Measurements from ENCODE around the gene ASXL1.

The ASXL1 gene

DNA sequence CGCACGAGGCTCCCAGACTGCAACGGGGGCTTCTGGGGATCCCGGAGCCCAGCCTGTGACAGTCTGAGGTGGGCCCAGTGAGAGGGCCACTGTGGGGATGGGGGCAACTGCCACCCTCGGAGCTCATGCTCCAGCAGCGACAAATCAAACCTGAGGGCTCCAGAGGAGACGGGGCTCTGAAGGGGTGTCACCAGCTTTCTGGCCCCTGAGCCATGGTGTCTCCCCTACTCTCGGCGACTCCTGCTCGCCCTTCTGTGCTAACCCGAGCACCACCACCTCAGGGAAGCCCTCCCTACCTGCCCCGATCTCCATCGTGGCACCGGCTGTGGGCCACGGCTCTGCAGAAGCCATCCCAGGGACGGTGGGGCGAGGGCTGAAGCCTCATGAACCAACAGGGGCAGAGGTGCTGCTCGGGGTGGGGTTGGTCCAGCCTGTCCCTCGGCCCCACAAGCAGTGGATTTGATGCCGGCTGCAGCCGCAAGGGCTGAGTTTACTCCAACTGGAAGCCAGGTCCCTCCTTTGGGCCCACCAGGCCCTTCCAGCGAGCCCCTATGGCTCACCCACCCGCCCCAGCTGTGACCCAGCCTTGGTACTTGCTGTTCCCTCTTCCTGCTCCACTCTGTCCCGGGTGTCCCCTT lies 102.7 kb downstream of the ASXL1 start:
- no peak overlapping the region for H2AFZ ChIP-seq (ENCODE audit: low read length)
- no peak overlapping the region for H3K4me2 ChIP-seq (ENCODE audit: low read length)
- no peaks in the 10 kb centered on the region for H4K20me1 ChIP-seq (ENCODE audit: insufficient read depth, low read length)
- no peaks in the 10 kb centered on the region for H3K79me2 ChIP-seq (ENCODE audit: insufficient read depth, low read length)
- TF ChIP-seq, protein P1, sequence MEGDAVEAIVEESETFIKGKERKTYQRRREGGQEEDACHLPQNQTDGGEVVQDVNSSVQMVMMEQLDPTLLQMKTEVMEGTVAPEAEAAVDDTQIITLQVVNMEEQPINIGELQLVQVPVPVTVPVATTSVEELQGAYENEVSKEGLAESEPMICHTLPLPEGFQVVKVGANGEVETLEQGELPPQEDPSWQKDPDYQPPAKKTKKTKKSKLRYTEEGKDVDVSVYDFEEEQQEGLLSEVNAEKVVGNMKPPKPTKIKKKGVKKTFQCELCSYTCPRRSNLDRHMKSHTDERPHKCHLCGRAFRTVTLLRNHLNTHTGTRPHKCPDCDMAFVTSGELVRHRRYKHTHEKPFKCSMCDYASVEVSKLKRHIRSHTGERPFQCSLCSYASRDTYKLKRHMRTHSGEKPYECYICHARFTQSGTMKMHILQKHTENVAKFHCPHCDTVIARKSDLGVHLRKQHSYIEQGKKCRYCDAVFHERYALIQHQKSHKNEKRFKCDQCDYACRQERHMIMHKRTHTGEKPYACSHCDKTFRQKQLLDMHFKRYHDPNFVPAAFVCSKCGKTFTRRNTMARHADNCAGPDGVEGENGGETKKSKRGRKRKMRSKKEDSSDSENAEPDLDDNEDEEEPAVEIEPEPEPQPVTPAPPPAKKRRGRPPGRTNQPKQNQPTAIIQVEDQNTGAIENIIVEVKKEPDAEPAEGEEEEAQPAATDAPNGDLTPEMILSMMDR (IDR thresholded peaks at IDR 0.05; ENCODE audit: low read length), result no peak
- no peak for TF ChIP-seq EZH2 (IDR thresholded peaks at IDR 0.05; ENCODE audit: borderline replicate concordance, low read length)
- H3K4me3 ChIP-seq (ENCODE audit: low read depth, low read length, poor library complexity, severe bottlenecking), result no peak overlapping the region
- H3K36me3 ChIP-seq (ENCODE audit: insufficient read depth, low read length), result no peaks in the 10 kb centered on the region
- H3K9me3 ChIP-seq (ENCODE audit: low read length), result no peaks in the 10 kb centered on the region
- H3K4me1 ChIP-seq (ENCODE audit: insufficient read depth, low read length, severe bottlenecking), result peaks cover 7% of the 10 kb centered on the region
- no peaks in the 10 kb centered on the region for H3F3A ChIP-seq (ENCODE audit: insufficient read depth, low read length)
- H3K9ac ChIP-seq (ENCODE audit: low read length), result no peak overlapping the region
- no peaks in the 10 kb centered on the region for H3K27me3 ChIP-seq (ENCODE audit: insufficient read depth, low read length)
- H3K9me2 ChIP-seq (ENCODE audit: low read depth, low read length), result no peaks in the 10 kb centered on the region
- no peak overlapping the region for H3K27ac ChIP-seq (ENCODE audit: low read depth, low read length, poor library complexity, severe bottlenecking)

DNA sequence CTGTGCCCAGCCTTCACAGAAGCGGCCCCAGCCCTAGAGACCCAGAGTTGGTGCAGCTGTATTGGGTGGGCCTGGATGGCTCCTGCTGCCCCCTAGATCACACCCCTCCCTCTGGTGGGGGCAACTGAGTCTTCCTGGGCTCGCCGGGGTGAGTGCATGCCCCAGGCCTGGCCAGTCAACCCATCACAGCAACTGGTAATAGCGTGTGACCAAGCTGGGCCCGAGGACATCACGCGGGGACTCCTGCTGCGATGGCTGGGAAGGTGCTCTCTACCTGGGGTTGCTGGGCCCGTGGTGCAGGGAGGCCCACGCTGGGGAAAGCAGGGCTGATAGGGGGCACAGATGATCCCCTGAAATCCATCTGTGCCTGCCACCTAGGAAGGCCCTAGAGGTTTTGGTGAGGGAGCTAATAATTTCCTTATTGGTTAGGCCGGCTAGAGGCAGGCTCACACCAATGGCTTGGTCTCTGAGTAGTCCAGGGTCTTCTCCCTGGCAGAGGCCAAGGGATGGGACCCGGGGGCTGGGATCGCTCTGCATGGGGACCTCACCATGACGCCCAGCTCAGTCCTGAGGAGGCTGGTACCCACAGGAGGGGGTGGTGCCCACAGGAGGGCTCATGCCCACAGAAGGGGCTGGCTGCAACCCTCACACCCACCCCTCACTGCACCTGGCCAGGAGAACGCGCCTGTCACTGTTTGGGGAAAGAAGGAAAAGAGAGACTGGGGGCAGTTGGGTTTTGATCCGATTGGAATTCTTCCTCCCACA lies 103.9 kb downstream of the ASXL1 start:
- no peaks in the 10 kb centered on the region for H4K20me1 ChIP-seq (ENCODE audit: insufficient read depth, low read length)
- H3K27me3 ChIP-seq (ENCODE audit: insufficient read depth, low read length), result no peaks in the 10 kb centered on the region
- H2AFZ ChIP-seq (ENCODE audit: low read length), result no peak overlapping the region
- H3K79me2 ChIP-seq (ENCODE audit: insufficient read depth, low read length), result no peaks in the 10 kb centered on the region
- TF ChIP-seq, protein P1 (IDR thresholded peaks at IDR 0.05; ENCODE audit: low read length), result no peak
- TF ChIP-seq EZH2 (IDR thresholded peaks at IDR 0.05; ENCODE audit: borderline replicate concordance, low read length), result no peak
- no peaks in the 10 kb centered on the region for H3K4me1 ChIP-seq (ENCODE audit: insufficient read depth, low read length, severe bottlenecking)
- H3K9me3 ChIP-seq (ENCODE audit: low read length), result no peaks in the 10 kb centered on the region
- no peak overlapping the region for H3K4me3 ChIP-seq (ENCODE audit: low read depth, low read length, poor library complexity, severe bottlenecking)
- H3K36me3 ChIP-seq (ENCODE audit: insufficient read depth, low read length), result no peaks in the 10 kb centered on the region
- no peak overlapping the region for H3K4me2 ChIP-seq (ENCODE audit: low read length)
- H3K27ac ChIP-seq (ENCODE audit: low read depth, low read length, poor library complexity, severe bottlenecking), result no peak overlapping the region
- H3K9ac ChIP-seq (ENCODE audit: low read length), result no peak overlapping the region
- no peaks in the 10 kb centered on the region for H3F3A ChIP-seq (ENCODE audit: insufficient read depth, low read length)
- H3K9me2 ChIP-seq (ENCODE audit: low read depth, low read length), result no peaks in the 10 kb centered on the region

DNA sequence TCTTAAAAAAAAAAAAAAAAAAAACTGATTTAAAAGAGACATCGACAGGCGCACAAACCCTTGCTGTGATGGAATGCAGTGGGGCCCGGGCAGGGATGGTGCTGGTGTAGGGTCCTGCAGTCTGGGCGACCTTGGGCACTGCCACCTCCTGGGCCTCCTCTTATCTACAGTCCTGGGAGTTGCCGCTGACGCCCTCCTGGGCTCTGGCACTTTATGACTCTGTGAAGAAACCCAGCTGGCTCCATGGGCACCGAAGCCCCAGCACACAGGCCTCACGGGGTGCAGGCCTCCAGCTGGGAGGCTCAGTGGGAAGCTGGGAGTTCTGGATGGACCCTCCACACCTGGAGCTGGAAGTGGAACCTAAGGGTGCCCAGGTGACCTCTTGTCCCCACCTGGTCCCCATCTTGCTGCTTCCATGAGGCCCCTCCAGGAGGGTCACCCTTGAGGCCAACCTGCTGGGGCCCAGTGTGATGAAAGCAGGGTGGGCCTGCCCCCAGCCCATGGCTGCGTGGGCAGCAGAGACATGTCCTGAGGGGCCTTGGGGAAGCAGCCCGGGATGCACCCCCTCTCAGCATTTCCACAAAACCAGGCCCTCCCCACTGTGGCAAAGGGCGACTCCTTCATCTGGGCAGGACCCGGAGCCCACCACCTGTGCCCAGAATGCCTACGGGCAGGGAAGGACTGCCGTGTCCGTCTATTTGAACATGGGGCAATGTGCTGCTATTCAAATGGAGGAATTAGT lies 104.9 kb downstream of the ASXL1 start:
- Histone ChIP-seq H3K9ac (ENCODE audit: low read length) (no peak overlapping the region), H3K36me3 (ENCODE audit: insufficient read depth, low read length) (no peaks in the 10 kb centered on the region), H4K20me1 (ENCODE audit: insufficient read depth, low read length) (no peaks in the 10 kb centered on the region), H2AFZ (ENCODE audit: low read length) (no peak overlapping the region), H3F3A (ENCODE audit: insufficient read depth, low read length) (no peaks in the 10 kb centered on the region), H3K4me1 (ENCODE audit: insufficient read depth, low read length, severe bottlenecking) (no peaks in the 10 kb centered on the region), H3K9me3 (ENCODE audit: low read length) (no peaks in the 10 kb centered on the region), H3K79me2 (ENCODE audit: insufficient read depth, low read length) (no peaks in the 10 kb centered on the region), H3K4me3 (ENCODE audit: low read depth, low read length, poor library complexity, severe bottlenecking) (no peak overlapping the region), H3K9me2 (ENCODE audit: low read depth, low read length) (no peaks in the 10 kb centered on the region), H3K27me3 (ENCODE audit: insufficient read depth, low read length) (no peaks in the 10 kb centered on the region), H3K4me2 (ENCODE audit: low read length) (no peak overlapping the region), H3K27ac (ENCODE audit: low read depth, low read length, poor library complexity, severe bottlenecking) (no peak overlapping the region)
- TF ChIP-seq EZH2 (IDR thresholded peaks at IDR 0.05; ENCODE audit: borderline replicate concordance, low read length), result no peak
- TF ChIP-seq, protein P1 (IDR thresholded peaks at IDR 0.05; ENCODE audit: low read length), result no peak
